HL-60/S4 (cell line): ENCODE data around the gene MDFI.
"Not testable (repeated sequence)": the region's sequence is repeated elsewhere in the genome, so short reads cannot be mapped to it uniquely, and the experiment has no call there.

Source experiments
- in situ Hi-C: fragments of 300-500 bp; cut with MboI; formaldehyde crosslinking; loops from 2 replicates; pipeline ENCODE4 v1.14.3; 2022; ENCODE audit warnings: low sequenced_read_pairs

The MDFI gene

DNA sequence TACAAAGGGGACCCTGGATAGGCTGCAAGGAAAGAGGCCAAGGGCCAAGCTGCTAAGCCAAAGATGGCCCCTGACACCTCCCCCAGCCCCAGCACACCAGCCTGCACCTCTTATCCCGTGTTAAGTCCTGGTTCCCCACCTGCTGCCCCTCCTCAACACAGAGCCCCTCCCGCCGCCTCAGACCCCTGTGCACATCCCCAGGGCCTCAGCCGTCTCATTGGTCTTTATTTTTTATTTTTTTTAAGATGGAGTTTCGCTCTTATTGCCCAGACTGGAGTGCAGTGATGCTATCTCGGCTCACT, 37.1 kb upstream of the MDFI start:
- in situ Hi-C loops = loop anchor here (5.0 to 10.0 kb wide), 2 partner anchors 74 to 234 kb away; no protein-coding TSS in a partner anchor

DNA sequence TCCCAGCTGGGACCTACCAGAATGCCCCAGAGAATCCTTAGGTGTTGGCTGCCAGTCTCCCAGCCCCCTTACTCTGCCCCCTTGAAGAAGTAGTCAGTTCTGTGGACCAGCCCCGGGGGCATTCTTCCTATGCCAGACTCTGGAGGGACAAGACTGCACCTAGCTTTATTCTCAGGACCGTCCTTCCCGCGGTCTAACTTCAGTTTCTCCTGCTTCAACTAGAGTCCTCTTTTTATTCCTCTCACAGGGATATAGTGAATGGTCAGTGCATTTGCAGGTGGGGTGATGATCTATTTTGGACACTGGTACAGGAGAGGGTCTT, 35.9 kb upstream of the MDFI start:
- in situ Hi-C loops = loop anchor here (5.0 to 10.0 kb wide), 2 partner anchors 72 to 235 kb away; no protein-coding TSS in a partner anchor

GRCh38 chr6:41602864-41603608, 35.2 kb upstream of the MDFI start:
- in situ Hi-C loops = loop anchor here (5.0 to 10.0 kb wide), 2 partner anchors 72 to 236 kb away; no protein-coding TSS in a partner anchor

GRCh38 chr6:41604006-41604405, 34.3 kb upstream of the MDFI start:
- in situ Hi-C loops = loop anchor here (5.0 to 10.0 kb wide), 2 partner anchors 71 to 237 kb away; no protein-coding TSS in a partner anchor

DNA sequence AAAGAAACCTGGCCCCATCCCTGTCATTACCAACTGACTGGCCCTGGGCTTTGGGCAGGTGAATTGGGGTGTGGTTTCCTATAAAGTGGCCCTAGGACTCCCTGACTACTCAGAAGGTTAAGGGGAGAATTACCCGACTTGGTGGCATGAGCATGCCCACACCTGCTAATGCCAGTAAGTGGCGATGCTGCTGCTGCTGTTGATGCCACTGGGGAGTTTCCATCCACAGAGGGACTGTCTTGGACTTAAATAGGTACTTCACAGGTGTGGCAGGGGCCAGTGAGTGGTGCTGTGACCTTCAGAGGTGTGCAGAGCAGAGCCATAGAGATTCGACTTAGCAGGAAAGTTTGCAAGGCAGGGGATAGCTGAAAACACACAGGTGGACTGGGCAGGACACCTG, 32.6 kb upstream of the MDFI start:
- in situ Hi-C loops = loop anchor here (10.0 kb wide), 1 partner anchor 69 kb away; no protein-coding TSS in a partner anchor

DNA sequence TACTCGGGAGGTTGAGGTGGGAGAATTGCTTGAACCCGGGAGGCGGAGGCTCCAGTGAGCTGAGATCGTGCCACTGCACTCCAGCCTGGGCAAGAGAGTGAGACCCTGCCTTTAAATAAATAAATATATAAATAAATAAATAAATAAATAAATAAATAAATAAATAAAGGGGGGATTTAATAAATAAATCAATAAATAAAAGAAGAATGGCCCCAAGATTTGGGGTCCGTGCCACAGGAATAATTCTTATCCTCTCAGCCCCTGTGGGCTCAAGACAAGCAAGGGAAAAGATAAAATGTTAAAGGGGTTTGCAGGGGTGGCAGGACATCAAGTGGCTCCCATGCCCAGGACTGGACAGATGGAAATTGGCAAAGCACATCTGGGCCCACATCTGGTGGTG, 31.2 kb upstream of the MDFI start:
- in situ Hi-C loops = loop anchor here (10.0 kb wide), 1 partner anchor 68 kb away; no protein-coding TSS in a partner anchor

- in situ Hi-C loops = loop anchor here (10.0 kb wide), 1 partner anchor 67 kb away; no protein-coding TSS in a partner anchor
Observed at GRCh38 chr6:41607736-41608135, 30.5 kb upstream of the MDFI start.

DNA sequence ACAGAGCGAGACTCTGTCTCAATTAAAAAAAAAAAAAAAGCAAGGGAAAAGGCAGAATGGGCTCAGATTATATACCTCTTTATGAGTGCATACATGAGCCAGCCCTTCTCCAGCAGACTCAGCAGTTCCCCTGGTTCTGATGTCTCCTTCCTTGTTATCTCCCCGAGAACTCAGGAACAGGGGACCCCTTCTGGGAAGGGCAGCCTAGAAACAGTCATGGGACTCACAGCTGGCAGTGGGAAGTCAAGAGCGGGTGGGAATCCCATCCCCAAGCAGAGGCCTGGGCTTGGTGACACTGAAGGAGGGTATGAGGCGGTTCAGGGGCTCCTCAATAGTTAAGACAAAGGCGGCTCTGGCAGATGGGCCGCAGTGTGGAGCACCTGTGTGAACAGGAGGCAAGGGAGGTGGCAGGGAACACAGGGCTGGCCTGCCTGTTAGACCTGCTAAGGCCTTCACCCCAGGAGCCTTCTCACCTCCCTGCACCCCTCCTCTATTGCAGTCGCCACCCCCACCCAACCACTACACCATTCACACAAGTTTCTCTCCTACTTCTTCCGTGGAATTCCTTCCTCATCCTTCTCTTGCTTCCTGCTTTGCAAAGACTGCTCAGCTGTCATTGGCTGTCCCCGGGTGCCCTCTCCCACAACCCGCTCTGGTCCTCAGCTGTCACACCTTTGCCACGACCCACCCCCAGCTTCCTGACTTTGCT, 29.7 kb upstream of the MDFI start:
- in situ Hi-C loops = loop anchor here (10.0 kb wide), 1 partner anchor 66 kb away; no protein-coding TSS in a partner anchor

DNA sequence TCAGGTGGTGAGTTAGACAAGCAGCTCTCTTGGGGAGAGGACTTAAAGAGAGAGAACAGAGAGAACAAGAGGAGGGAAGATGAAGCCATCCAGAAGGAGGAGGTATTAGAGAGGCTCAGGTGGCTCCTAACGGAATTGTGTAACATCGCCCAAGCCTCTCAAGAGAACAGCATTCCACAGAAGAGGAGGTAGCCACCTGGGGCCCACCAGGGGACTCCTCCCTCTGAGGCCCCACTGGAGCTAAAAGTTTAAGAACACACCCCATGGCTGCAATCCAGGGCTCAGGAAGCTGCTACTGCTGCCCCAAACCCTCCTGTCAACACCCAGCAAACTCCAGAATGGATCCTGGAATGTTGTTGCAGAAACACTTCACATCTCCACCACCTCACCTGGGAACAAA, 23.6 kb upstream of the MDFI start:
- in situ Hi-C loops = no loop called here

- in situ Hi-C loops = no loop called here
Observed at GRCh38 chr6:41615311-41615710, 23.0 kb upstream of the MDFI start.

GRCh38 chr6:41618598-41618997, 19.7 kb upstream of the MDFI start:
- in situ Hi-C loops = no loop called here

- in situ Hi-C loops = not testable (repeated sequence)
Observed at GRCh38 chr6:41619193-41619592, 19.1 kb upstream of the MDFI start.

- in situ Hi-C loops = no loop called here
Observed at GRCh38 chr6:41621367-41621766, 16.9 kb upstream of the MDFI start.

DNA sequence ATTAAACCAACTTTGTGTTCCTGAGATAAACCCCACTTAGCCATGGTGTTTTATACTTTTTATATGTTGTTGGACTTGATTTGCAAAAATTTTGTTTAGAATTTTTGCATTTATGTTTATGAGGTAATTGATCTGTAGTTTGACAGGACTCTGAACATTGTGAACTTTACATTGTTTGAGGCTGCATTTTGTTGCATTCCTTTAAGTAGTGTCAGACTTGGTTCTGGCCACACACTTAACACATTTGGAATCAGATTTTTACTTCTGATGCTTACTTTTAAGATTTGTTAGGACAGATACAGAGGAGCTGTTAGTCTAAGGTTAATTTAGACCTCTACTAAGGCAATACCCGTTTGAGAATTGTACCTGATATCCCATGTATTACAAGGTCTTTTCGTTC, 16.5 kb upstream of the MDFI start:
- in situ Hi-C loops = no loop called here

DNA sequence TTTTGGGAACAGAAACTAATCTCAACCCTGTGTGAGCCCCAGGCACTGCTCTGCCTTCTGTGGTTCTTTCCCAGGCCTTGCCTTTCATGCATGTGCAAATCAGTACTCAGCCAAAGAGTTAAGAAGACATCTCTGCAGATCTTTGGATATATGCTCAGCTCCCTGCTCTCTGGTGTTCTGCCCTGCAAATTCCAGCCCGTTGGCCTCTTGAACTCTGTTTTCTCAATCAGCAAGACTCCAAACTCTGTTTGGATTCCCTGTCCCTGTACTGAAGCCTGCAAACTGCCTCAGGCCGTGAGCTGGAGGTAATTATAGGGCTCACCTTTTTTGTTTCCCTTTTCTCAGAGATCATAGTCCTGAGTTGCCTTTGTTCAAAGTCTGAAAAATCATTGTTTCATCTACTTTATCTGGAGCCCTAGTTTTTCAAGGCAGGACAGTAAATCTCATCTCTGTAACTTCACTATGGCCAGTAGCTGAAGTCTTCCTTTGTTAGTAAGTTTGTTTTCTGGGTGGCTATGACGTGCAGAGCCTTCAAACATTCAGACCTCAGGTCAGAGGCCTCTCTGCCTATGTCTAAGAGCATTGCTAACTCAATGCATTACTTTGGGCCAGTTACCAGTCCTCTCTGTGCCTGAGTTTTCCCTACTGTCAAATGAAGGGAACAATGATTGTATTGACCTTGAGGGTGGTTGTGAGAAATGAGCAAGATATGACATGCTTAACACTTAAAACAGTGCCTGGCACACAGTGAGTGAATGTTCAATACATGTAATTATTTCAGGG, 15.9 kb upstream of the MDFI start:
- in situ Hi-C loops = no loop called here

GRCh38 chr6:41623330-41623729, 14.9 kb upstream of the MDFI start:
- in situ Hi-C loops = no loop called here

- in situ Hi-C loops = no loop called here
Observed at GRCh38 chr6:41624621-41625380, 13.5 kb upstream of the MDFI start.

DNA sequence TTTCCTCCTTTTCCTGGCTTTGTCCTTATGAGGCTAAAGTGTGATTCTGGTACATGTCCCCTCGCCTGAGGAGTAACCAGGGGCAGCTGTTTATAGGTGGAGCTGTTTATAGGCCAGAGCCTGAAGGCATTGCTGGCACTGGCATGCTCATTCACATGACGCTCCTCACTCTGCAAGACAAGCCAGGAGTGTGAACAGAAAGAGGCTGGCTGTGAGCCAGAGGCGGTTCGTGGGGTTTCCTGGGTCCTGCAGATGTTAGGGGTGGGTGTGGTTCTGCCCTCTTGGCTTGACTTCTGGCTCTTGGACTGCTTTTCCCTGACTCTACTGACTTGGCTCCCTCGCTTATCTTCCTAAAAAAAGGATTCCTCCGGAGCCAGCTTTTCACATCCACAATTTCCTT, 12.8 kb upstream of the MDFI start:
- in situ Hi-C loops = no loop called here

GRCh38 chr6:41626022-41626421, 12.2 kb upstream of the MDFI start:
- in situ Hi-C loops = no loop called here

DNA sequence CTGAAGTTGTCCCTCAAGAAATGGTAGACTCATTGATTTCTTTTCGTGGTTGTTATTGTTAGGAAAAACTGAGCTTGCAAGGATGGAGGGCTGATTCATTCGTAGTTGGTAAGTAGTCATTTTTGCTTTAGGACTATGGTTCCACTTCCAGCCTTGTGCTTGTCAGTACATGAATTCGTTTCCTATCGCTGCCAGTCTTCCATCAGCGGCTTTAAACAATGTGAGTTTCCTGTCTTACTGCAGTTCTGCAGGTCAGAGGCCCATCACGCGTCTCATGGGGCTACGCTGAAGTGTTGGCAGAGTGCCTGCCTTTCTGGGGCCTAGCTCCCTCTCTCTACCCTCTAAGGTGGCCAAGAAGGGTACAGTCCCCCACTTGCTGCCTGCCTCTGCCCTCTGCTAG, 11.4 kb upstream of the MDFI start:
- in situ Hi-C loops = no loop called here

DNA sequence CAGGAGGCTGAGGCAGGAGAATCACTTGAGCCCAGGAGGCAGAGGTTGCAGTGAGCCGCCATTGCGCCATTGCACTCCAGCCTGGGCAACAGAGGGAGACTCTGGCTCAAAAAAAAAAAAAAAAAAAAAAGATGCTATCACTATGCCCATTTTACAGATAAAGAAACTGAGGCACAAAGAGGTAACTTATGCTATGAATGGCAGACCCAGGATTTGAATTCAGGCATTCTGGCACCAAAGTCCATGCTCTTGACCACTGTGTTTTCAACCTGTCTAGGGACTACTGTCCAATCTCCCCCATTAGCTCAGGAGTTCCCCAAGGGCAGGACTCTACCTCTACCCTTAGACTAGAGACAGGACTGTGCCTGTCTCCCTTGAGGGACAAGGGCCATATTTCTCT, 9.1 kb upstream of the MDFI start:
- in situ Hi-C loops = no loop called here
